GM12891 (cell line): ENCODE results near the gene ZBTB32.

ENCODE experiments used
- POLR2A ChIP-seq: IDR thresholded peaks from 2 replicates; pipeline ENCODE4 v1.6.1; 2011; ENCODE audit warnings: low read depth, low read length, control low read depth
- POLR2AphosphoS5 ChIP-seq: IDR thresholded peaks from 2 replicates; pipeline ENCODE4 v1.6.1; 2011; ENCODE audit warnings: low read depth, low read length, control low read depth

- TF ChIP-seq POLR2A (no peak), POLR2AphosphoS5 (no peak)
These were observed 7.5 kb upstream of the ZBTB32 start for GRCh38 chr19:35696835-35697234.
